Islet precursor cell (in vitro differentiated cells): ENCODE data around the gene NOXO1.

Experiments used
- DNase-seq: peaks from one replicate; pipeline ENCODE4 v3.0.0-alpha.2; 2018

NOXO1 gene

DNA sequence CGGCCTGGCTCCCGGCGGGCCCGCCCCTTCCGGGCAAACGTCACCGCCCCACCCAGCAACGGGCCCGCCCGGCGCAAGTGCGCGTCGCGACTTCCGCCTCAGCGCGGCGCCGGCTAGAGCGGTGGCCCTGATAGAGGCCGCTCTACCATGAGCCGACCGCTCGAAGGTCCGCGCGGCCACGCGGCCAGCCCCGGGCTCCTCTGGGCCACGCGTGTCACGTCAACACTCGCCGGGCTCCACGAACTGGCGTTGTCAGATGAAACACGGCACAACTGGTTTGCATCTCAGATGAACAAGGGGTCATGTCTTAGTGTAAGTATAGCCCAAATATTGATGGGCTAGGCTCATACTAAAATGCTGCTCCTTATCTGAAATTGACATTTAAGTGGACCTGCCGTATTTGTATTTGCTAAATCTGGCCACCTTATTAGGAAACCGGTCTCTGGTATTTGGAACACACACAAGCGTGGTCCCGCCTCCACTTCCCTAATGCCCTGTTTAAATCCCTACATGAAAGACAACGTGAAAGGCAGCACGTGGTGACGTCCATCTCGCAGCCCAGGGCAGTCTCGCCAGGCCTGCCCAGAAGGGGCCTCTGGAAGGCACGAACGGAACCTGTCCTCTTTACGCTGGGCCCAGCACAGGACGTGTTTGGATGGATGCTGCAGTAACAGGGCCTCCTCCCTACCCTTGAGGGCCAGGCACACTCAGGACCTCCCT lies 28.7 kb upstream of the NOXO1 start, which contains the start of gene ZNF598:
Gene ZNF598 (minus strand): TSS at position 31 of the 720 bp plus-strand sequence.
- peak; percentile 88 for DNase-seq

- no peak for DNase-seq
These were observed 28.0 kb upstream of the NOXO1 start for GRCh38 chr16:2009164-2009711.

- no peak for DNase-seq
These were observed 27.4 kb upstream of the NOXO1 start for GRCh38 chr16:2008631-2009163.

GRCh38 chr16:2008009-2008526 lies 26.8 kb upstream of the NOXO1 start:
- DNase-seq, result no peak

DNA sequence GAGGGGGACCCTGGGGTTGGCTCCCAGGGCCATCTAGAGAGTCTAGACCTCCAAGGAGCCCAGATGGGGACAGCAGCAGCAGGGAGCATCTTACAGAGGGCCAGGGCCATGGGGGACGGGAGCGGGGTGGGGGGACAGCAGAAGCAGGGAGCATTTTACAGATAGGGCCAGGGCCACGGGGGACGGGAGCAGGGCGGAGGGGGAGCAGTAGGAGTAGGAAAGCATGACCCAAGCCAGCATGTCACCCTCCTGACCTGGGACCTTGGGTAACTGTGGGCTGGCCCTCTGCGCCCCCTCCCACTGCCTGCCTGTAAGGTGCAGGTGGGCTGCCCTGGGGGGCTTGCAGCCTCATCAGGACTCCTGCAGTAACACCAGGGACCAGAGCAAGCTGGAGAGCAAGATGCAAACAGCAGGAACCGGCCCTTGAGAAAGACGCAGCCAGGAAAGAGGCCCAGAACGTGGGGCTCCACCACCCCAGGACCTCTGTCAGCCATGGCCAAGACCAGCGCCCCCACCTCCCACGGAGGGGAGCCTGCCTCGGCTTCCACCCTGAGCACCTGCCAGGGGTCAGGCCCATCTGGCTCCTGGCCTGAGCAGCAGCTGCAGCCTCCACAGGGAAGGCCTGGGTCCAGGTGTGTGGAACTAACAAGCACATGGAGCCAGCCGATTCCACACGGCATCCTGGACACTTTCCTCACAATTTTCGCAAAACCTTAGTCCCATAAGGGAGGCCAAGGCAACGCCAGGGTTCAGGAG lies 26.0 kb upstream of the NOXO1 start:
- DNase-seq, result no peak

DNA sequence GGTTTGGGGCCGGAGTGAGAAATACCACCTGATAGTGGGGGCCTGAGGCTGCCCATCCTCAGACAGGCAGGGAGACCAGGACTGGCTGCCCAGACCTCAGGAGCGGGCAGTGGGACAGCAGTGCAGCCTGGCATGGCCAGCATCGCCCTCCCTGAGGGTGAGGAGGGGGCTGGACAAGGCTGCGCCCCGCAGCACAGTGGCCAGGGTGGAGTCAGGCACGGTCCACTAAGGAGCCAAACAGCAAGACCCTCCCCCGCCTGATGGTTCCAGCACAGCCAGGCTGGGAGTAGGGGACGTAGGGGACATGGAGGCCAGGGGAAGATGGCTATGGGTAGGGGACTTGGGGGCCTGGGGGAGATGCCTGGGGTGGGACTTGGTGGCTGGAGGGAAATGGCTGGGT lies 25.0 kb upstream of the NOXO1 start:
- DNase-seq, result no peak

GRCh38 chr16:2005646-2006045 lies 24.4 kb upstream of the NOXO1 start:
- DNase-seq, result no peak

DNA sequence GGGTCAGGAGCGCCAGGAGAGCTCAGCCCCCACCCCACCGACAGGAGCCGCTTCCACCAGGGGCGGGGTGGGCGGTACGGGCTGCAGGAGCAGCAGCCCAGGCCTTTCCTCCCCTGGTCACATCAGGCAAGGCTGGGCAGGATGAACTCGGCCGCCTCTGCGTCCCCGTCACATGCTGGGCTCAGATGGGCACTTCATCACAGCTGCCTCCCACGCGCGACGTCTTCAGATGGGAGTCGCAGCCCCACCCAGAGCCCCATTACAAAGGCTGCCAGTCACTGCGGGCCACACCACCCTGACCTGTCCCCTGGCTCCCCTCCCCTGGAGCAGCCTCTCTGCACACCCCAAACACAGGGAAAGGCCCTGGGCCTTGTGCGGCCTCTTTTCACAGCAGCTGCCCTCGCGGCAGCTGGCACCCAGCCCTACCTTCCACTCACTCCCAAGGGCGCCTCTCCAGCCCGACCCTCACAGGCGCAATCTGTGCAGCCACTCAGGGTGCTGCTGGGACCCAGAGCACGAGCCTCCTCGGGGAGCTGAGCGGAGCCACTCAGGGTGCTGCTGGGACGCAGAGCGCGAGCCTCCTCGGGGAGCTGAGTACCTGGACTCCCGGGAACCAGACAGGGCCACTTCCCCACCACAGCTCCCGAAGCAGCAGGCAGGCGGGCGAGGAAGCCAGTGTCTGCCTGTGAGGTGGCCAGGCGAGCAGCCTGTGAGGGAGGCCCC lies 23.7 kb upstream of the NOXO1 start:
- no peak for DNase-seq

DNA sequence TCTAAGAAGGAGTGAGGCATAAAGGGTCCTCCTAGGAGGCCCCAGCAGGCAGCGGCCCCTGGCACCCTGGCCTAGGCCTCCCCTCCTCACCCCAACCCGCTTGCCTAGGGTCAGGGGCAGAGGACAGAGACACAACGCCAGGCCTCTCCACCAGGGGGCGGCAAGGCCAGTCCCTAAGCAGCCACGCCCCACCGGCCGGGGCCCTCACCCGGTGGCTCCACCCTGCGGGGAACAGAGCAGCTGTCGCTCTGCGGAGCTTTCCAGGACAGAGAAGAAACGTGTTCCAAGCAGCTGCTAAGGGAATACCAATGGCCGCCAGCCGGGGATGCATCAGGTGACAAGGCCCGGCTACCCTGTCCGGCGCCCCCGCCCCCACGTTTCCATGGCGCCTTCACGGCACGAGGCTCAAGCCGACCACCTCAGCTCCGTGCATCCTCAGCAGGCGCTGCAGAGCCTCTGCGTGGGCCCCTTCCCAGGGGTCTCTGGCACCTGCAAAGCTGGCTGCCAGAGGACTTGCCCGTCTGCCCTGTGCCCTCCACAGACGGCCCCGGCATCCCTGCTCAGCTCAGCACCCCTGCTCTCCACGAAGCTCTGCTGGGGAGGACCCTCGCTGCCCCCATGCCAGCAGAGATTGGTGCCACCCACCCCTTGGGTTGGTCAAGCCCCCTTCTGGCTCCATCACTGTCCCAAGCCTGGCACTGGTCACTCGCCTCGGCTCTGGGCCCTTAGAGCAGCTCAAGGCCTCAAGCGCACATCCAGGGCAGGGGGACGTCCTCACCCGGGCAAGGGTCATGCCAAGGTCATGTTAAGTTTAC lies 22.8 kb upstream of the NOXO1 start:
- peak; percentile 97 for DNase-seq

DNA sequence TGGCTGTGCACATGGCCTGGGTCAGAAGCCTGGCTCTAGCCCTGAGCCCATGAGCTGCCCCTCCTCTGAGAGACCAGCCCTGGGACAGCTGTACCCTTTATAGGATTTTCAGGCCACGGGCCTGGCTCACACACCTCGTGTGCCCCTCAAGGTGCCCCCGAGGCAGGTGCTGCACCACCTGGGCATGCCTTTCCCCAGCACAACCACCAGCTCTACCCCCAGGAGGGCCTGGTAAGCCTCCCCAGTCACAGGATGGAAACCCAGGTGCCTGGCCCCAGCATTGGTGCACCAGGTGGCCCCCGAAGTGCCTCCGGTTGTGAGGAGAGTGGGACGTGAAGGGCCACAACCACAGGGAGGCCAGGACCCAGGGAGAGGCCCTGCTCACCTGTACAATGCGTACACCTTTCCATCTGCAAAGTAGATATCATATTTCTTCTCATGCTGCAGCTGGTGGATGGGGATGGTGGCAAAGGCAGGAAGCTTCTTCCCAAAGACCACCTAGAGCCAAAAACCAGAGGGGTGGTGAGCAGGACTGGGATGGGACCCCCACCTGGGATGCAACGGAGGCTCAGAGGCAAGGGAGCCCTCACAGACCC lies 22.1 kb upstream of the NOXO1 start:
- DNase-seq, result no peak

DNA sequence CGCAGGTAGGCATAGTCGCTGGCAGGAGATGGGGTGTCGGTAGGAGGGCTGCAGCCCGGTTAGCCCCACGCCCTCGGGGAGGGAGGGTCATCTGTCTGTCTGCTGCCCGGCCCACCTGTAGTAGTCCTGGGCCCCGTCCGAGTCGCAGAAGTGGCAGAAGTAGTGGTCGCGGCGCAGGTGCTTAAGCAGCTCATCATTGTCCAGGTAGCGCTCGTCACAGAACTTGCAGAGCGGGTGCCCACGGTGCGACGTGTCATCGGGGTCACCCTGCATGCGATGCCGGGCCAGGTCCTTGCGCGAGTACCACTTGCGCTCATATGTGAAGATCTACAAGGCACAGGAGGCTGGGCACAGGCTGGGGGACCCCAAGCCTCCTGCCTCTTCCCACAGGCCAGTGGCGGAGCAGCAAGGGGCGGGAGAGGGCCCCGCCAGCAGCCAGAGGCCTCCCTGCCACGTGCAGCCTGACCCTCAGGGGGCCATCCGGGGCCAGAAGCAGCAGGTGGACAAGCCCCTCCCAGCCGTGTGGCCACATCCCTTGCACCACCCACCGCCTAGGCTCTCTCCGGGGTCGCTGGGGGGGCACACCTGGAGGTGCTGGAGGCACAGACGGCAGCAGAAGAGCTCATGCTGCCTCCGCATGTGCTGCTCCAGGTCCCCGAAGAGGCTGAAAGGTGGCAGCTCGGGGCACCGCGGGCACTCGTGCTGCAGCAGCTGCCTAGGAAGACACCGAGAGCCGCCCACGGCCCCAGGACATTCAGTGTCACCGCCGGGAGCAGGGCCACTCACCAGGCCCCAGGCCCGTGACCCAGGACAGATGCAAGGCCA lies 21.3 kb upstream of the NOXO1 start:
- no peak for DNase-seq

- DNase-seq, result no peak
These were observed 20.4 kb upstream of the NOXO1 start for GRCh38 chr16:2001456-2002355.

- no peak for DNase-seq
These were observed 19.8 kb upstream of the NOXO1 start for GRCh38 chr16:2001035-2001434.

DNA sequence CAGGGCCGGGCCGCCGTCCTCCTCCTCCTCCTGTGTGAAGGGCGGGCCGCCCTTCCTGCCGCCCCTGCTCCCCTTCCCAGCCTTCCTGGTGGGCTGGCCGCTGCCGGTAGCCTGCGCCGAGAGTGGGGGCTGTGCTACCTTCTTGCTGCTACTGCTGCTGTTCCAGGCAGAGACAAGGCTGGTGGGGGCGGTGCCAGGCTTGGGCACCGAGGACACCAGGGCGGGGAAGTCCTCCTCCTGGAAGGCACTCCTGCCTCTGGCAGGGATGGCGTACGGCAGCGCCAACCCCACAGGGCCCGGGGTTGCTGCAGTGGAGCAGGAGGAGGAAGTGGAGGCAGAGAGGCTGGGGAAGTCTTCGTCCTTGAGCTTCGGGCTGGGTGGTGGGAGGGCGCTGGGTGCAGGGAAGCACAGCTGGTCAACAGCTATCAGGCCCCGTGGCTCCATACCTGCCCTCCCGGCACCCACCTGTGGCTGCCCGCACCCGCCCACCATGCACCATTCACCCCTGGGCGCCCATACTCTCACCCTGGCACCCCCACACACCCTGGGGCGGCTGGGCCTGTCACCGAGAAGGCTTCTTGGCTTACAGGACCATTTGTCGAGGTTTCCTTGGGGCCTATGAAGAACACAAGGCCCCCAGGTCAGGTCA lies 18.7 kb upstream of the NOXO1 start:
- DNase-seq, result no peak

DNA sequence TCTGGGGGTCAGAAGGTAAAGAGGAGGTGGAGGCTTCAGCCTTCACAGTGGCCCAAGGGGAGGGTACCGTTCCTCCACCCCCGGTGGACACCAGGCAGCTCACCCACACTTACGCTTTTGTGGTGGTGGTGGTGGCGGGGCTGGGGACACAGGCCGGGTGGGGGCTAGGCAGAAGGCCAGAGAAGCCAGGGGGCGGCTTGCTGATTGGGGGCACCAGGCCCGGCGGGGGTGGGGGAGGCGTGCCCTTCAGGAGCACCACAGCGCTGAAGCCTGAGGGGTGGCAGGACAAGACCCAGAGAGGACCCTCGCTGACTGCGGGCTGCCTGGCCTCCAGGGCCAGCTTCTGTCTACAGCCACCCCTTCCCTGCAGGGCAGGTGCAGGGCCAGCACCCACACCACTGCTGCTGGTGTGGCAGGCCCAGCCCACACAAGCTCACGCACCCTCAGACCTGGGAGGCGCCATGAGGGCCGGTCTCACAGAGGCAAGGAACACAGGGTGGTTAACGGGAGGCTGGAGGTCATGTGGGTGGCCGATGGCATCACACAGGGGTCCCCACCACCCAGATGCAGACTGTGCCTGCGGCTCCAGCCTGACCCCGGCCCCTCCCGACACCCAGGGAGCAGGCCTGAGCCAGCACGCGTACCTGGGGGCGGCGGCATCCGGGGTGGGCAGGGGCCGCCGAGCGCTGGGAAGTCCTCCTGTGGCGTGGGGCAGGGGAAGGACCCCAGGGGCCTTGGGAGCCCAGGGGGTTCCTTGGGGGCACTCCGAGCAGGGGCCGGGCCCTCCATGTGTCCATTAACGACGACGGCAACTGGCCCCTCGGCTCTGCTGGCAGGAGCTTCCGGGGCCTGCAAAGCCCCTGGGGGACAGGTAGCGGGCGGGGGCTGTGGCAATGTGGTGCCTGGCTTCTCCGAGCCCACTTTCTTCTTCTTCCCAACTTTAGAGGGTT lies 17.9 kb upstream of the NOXO1 start:
- DNase-seq, result no peak

GRCh38 chr16:1998360-1998835 lies 17.1 kb upstream of the NOXO1 start:
- DNase-seq, result no peak

DNA sequence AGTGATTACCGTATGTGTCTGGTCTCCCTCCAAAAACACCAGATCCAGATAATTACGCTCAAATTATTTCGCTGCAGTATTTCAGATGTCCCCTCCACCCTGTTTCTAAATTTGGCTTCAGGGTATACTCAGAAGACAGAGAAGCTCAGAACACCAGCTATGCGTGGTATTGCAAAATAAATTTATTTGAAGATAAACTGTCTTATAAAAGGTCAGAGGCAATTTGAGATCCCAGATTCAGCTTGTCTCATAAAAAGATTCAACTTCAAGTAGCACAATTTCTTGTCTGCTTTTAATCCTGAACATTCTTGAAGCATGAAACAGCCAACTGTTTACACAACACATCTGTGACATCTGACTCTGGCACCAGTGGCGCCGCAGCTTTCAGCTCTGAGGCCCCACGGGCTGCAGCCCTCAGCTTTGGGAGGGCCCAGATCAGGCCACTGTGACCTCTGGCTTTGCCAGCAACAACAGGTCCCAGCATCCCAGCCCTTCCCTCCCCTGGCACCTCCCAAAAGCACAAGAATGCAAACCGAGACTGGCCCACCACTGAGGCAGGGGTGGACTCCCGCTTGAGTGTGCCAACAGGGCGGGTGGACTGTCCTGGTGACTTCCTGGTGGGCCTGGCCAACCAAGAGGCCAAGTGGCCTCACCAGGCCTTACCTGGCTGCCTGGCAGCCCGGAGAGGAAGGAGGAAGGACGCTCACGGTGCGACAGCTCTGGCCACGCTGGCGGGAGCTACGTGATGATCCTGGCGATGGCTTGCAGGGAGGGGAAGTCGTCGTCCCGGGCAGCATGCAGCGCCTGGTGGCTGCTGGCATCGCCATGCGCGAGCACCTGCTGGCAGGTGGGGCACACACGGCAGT lies 16.5 kb upstream of the NOXO1 start:
- DNase-seq, result no peak
